Fibroblast of mammary gland (primary cell): ENCODE results near the gene NIPBL.
A peak's percentile ranks its signal among the peaks of the same experiment; 100 is the strongest.
"Not testable (repeated sequence)": the region's sequence is repeated elsewhere in the genome, so short reads cannot be mapped to it uniquely, and the experiment has no call there.

Experiments used
- DNase-seq: peaks from one replicate; pipeline ENCODE4 v3.0.0-alpha.2; 2010; ENCODE audit warnings: low read depth
- H3K4me3 ChIP-seq: 2 replicates; pipeline ENCODE4 v1.5.1; 2011; ENCODE audit warnings: low read depth, mild to moderate bottlenecking, low read length, moderate library complexity; ENCODE audit not compliant: control insufficient read depth
- CTCF ChIP-seq: conservative IDR thresholded peaks from 2 replicates; pipeline ENCODE4 v1.5.1; 2011; ENCODE audit warnings: low read depth, low read length, inconsistent platforms; ENCODE audit not compliant: control insufficient read depth, insufficient read depth

NIPBL gene

GRCh38 chr5:37088009-37088408 lies 211.4 kb downstream of the NIPBL start:
- TF ChIP-seq CTCF: no peak
- no peak overlapping the region for H3K4me3 ChIP-seq
- DNase-seq: no peak

GRCh38 chr5:37090123-37090726 lies 213.7 kb downstream of the NIPBL start:
- H3K4me3 ChIP-seq: no peak overlapping the region
- no peak for DNase-seq
- no peak for TF ChIP-seq CTCF

- no peak overlapping the region for H3K4me3 ChIP-seq
- peak; percentile 7 for DNase-seq
- no peak for TF ChIP-seq CTCF
Observed at GRCh38 chr5:37090781-37091180, 214.2 kb downstream of the NIPBL start.

- H3K4me3 ChIP-seq, DNase-seq: not testable (repeated sequence)
Observed at GRCh38 chr5:37093795-37094194, 217.2 kb downstream of the NIPBL start.

- not testable (repeated sequence) for DNase-seq, H3K4me3 ChIP-seq
Observed at GRCh38 chr5:37099267-37099666, 222.7 kb downstream of the NIPBL start.

- H3K4me3 ChIP-seq: no peak overlapping the region
- no peak for DNase-seq
- TF ChIP-seq CTCF: no peak
Observed at GRCh38 chr5:37103302-37103701, 226.7 kb downstream of the NIPBL start.

- no peak for TF ChIP-seq CTCF
- no peak for DNase-seq
- H3K4me3 ChIP-seq: no peak overlapping the region
Observed at GRCh38 chr5:37109338-37109737, 232.8 kb downstream of the NIPBL start.

- DNase-seq: no peak
- TF ChIP-seq CTCF: no peak
- no peak overlapping the region for H3K4me3 ChIP-seq
Observed at GRCh38 chr5:37110135-37110534, 233.6 kb downstream of the NIPBL start.
